ENCODE data around the gene CDAN1.

Gene CDAN1

DNA sequence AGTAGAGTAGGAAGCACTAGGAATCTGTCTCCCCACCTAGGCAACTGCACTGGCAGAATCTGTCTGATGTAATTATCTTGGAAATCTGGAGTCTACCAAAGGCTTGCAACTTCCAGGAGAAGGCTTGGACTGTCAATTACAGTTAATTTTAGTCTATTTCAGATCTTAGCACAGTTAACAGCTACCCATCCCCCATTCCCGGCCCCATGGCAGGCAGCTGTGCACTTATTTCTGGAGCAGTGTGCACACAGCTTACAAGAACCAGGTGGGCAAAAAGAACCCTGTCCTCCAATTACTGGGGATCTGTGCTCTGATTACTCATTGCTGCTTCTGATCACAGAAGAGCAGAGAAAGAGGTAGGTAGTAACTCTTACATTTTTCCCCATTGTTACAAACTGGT is 12.3 kb upstream of the CDAN1 start:
- TF ChIP-seq GATA1 (IDR thresholded peaks at IDR 0.05; ENCODE audit: low read depth, low read length) (no peak), POLR2A (IDR thresholded peaks at IDR 0.05; ENCODE audit: low read length) (no peak)

DNA sequence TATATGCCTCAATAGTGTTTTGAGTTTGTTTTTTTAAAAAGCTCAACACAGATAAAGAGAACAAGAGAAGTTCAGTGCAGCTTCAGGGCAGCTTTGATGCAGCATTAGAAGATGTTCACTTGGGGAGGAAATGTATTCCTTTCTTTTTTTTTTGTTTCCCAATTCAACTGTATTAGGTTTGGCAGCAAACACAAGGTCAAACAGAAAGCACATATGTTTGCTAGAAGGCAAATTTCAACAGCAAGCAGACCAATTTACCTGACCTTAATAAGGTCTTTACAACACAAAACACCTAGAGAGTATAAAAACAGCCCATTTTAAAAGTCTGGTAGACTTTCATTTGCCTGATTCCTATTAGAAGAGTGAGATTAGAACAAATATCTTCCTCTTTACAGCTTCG is 7.3 kb upstream of the CDAN1 start:
- no peak for DNase-seq
- no peak for TF ChIP-seq GATA1 (IDR thresholded peaks at IDR 0.05; ENCODE audit: low read depth, low read length)
- no peak for TF ChIP-seq POLR2A (IDR thresholded peaks at IDR 0.05; ENCODE audit: low read length)

More for the DNA sequence above, 12.3 kb upstream of the CDAN1 start:
- no peak for DNase-seq

DNA sequence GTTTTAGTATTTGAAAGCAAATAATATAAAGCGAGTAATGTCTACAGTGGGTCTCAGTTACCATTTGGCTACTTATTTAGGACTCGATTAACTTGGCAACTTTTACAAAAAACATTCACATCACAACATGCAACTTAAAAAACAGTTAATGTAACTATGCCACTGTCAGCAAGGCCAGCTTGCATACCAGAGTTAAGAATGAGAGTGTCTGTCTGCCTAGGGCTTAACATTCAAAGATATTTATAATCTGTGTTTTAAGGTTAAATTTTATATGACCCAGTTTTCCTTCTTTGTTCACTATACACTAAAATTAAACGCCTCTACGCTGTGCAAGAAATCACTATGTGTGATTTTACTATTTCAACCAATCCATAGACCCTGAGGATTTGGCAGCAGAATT is 5.2 kb upstream of the CDAN1 start:
- DNase-seq, result no peak
- no peak for TF ChIP-seq GATA1 (IDR thresholded peaks at IDR 0.05; ENCODE audit: low read depth, low read length)
- no peak for TF ChIP-seq POLR2A (IDR thresholded peaks at IDR 0.05; ENCODE audit: low read length)

- no peak for TF ChIP-seq GATA1 (IDR thresholded peaks at IDR 0.05; ENCODE audit: low read depth, low read length)
- no peak for TF ChIP-seq POLR2A (IDR thresholded peaks at IDR 0.05; ENCODE audit: low read length)
- no peak for DNase-seq
Measured at GRCh38 chr15:42741710-42742109, 4.8 kb upstream of the CDAN1 start.

DNA sequence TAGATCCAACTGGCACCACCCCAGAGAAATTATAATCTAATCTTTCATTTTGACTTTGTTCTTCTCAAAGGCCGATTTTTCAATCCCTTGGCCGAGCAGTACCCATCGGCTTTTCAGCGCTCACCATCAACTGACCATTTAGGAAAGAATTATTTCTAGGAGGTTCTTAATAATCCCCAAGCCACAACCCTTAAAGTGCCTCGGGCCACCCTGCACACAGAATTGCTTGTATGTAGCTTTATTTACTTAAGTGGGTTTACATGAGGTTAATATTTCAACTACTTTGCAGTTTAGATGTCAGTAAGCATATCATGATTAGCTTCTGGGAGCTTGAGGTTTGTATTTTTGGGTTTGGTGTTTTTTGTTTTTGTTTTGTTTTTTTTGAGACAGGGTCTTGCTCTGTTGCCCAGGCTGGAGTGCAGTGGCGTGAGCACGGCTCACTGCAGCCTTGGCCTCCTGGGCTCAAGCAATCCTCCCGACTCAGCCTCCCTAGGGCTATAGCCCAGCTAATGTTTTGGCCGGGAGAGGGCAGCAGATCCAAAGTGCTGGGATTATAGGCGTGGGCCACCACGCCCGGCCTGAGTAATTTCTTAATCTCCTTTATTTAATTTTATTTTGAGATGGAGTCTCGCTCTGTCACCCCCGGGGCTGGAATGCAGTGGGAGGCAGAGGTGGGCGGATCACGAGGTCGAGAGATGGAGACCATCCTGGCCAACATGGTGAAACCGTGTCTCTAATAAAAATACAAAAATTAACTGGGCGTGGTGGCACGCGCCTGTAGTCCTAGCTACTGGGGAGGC is 801 bp upstream of the CDAN1 start:
- peak; percentile 53 to 58 for DNase-seq
- TF ChIP-seq GATA1 (IDR thresholded peaks at IDR 0.05; ENCODE audit: low read depth, low read length) (no peak), POLR2A (IDR thresholded peaks at IDR 0.05; ENCODE audit: low read length) (no peak)

DNA sequence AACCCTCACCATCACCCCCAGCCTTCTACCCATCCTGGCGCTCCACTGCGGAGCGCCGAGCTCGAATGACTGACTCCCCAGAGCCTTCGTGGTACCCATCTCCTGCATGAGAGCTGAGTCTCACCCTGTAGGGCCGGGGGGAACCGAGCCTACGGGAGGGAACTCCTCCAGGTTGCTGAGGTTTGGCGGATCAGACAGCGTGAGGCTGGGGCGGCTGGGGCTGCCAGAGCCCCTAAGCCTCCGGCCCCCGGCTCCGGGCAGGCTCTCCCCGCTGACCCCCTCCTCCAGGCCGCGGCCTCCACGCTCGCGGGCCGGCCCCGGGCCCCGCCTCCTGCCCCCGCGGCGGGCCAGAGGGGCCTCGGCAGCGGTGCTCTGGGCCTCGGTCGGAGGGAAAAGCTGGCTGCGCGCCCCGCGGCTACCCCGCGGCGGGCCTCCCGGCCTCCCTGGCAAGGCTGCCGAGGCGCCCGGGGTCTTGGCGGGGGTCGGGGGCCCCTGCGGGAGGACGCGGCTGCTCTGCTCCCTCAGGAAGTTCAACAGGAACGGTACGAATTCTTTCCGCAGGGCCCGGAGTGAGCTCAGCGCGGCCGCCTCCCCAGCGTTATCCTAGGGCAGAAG is 643 bp downstream of the CDAN1 start:
- peak; percentile 45 to 67 for DNase-seq
- no peak for TF ChIP-seq GATA1 (IDR thresholded peaks at IDR 0.05; ENCODE audit: low read depth, low read length)
- TF ChIP-seq POLR2A (IDR thresholded peaks at IDR 0.05; ENCODE audit: low read length), result no peak

- TF ChIP-seq POLR2A (IDR thresholded peaks at IDR 0.05; ENCODE audit: low read length) (no peak), GATA1 (IDR thresholded peaks at IDR 0.05; ENCODE audit: low read depth, low read length) (no peak)
- DNase-seq, result no peak
Measured at GRCh38 chr15:42735382-42736165, 1.4 kb downstream of the CDAN1 start.

- TF ChIP-seq GATA1 (IDR thresholded peaks at IDR 0.05; ENCODE audit: low read depth, low read length) (no peak), POLR2A (IDR thresholded peaks at IDR 0.05; ENCODE audit: low read length) (no peak)
- DNase-seq, result peak in 1 of 2 experiments; percentile 33
Measured at GRCh38 chr15:42734076-42734672, 2.8 kb downstream of the CDAN1 start.

- no peak for DNase-seq
- TF ChIP-seq POLR2A (IDR thresholded peaks at IDR 0.05; ENCODE audit: low read length), result no peak
- TF ChIP-seq GATA1 (IDR thresholded peaks at IDR 0.05; ENCODE audit: low read depth, low read length), result no peak
Measured at GRCh38 chr15:42733027-42733426, 3.9 kb downstream of the CDAN1 start.

GRCh38 chr15:42732095-42732827 is 4.7 kb downstream of the CDAN1 start:
- no peak for DNase-seq
- TF ChIP-seq GATA1 (IDR thresholded peaks at IDR 0.05; ENCODE audit: low read depth, low read length), result no peak
- no peak for TF ChIP-seq POLR2A (IDR thresholded peaks at IDR 0.05; ENCODE audit: low read length)

DNA sequence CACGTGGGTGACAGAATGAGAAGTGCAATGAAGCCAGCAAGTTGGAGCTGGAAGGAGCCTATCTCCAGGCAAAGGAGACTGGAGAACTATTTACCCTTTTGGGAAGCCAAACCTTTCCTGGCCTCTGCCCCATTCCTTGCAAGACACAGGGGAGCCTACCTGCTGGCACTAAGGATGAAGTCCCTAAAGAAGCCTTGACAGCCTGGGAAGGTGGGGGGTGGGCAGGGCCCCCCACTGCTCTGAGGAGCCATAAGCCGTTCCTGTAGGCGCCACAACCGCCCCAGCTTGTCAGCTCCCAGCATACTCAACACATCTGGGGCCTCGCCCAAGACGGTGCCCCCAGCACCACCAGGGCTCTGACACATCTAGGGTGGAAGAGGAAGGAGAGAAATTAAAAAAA is 5.5 kb downstream of the CDAN1 start:
- TF ChIP-seq POLR2A (IDR thresholded peaks at IDR 0.05; ENCODE audit: low read length) (no peak), GATA1 (IDR thresholded peaks at IDR 0.05; ENCODE audit: low read depth, low read length) (no peak)
- DNase-seq, result no peak

GRCh38 chr15:42730536-42730935 is 6.4 kb downstream of the CDAN1 start:
- no peak for DNase-seq
- no peak for TF ChIP-seq GATA1 (IDR thresholded peaks at IDR 0.05; ENCODE audit: low read depth, low read length)
- no peak for TF ChIP-seq POLR2A (IDR thresholded peaks at IDR 0.05; ENCODE audit: low read length)

GRCh38 chr15:42730135-42730534 is 6.8 kb downstream of the CDAN1 start:
- DNase-seq, result no peak
- TF ChIP-seq POLR2A (IDR thresholded peaks at IDR 0.05; ENCODE audit: low read length), result no peak
- no peak for TF ChIP-seq GATA1 (IDR thresholded peaks at IDR 0.05; ENCODE audit: low read depth, low read length)
